Spleen (tissue), 11 donors: ENCODE measurements around the gene RCC1. TPM values are rescaled to one million over a fixed set of nuclear protein-coding genes. Genes with fewer than 3 reads are reported as not detected.

Experiments used
- DNase-seq: peaks from one replicate; pipeline ENCODE4 v3.0.0-alpha.2; 2020
- H3K27ac ChIP-seq, 8 donors: fragments of 200-600 bp; sonication (generic) in 7 of 8; 1 replicate in 4 of 8; 2 replicates in 4 of 8; pipeline versions ENCODE4 v1.5.0 to v1.8.0; 2016 to 2021; ENCODE audit warnings: inconsistent platforms in 4 of 8, mild to moderate bottlenecking in 4 of 8, moderate library complexity in 1 of 8
- H3K27me3 ChIP-seq, 7 donors: fragments of 200-600 bp; sonication (generic) in 6 of 7; replicated peaks in 1 of 7; 1 replicate in 4 of 7; 2 replicates in 3 of 7; pipeline versions ENCODE4 v1.5.0 to v1.8.0; 2016 to 2021; ENCODE audit warnings: inconsistent platforms in 3 of 7, mild to moderate bottlenecking in 1 of 7
- H3K36me3 ChIP-seq, 6 donors: fragments of 200-600 bp; sonication (generic) in 5 of 6; 1 replicate in 4 of 6; 2 replicates in 2 of 6; pipeline versions ENCODE4 v1.5.0 to v1.8.0; 2016 to 2021; ENCODE audit warnings: inconsistent platforms in 2 of 6
- H3K4me1 ChIP-seq, 6 donors: fragments of 200-600 bp; sonication (generic) in 5 of 6; 1 replicate in 3 of 6; 2 replicates in 3 of 6; pipeline versions ENCODE4 v1.5.0 to v1.8.0; 2016 to 2021; ENCODE audit warnings: inconsistent platforms in 3 of 6
- H3K4me3 ChIP-seq, 8 donors: fragments of 200-600 bp; sonication (generic) in 7 of 8; 1 replicate in 4 of 8; 2 replicates in 4 of 8; pipeline versions ENCODE4 v1.5.0 to v1.8.0; 2016 to 2021; ENCODE audit warnings: inconsistent platforms in 4 of 8, mild to moderate bottlenecking in 4 of 8, moderate library complexity in 2 of 8
- H3K9me3 ChIP-seq, 8 donors: fragments of 200-600 bp; sonication (generic) in 7 of 8; 1 replicate in 4 of 8; 2 replicates in 4 of 8; pipeline versions ENCODE4 v1.5.0 to v1.8.0; 2016 to 2021; ENCODE audit warnings: inconsistent platforms in 4 of 8
- CTCF ChIP-seq, 11 experiments: fragments of 200-600 bp in 7 of 11; fragments of 450-650 bp in 4 of 11; sonication (generic) in 4 of 11; IDR thresholded peaks in 8 of 11; conservative IDR thresholded peaks in 3 of 11; 1 replicate in 7 of 11; 2 replicates in 4 of 11; pipeline versions ENCODE4 v1.4.0 to v1.8.0; 2016 to 2021; ENCODE audit warnings: antibody characterized with exemption in 11 of 11, inconsistent platforms in 4 of 11, mild to moderate bottlenecking in 1 of 11
- POLR2A ChIP-seq, 3 donors: fragments of 450-650 bp; IDR thresholded peaks; one replicate each; pipeline ENCODE4 v1.5.1; 2017; ENCODE audit warnings: antibody characterized with exemption in 3 of 3, mild to moderate bottlenecking in 1 of 3
- POLR2AphosphoS5 ChIP-seq, 3 donors: sonication (generic); formaldehyde crosslinking; IDR thresholded peaks; one replicate each; pipeline ENCODE4 v1.5.1; 2017; ENCODE audit warnings: antibody characterized with exemption in 3 of 3
- WGBS, 5 donors: extraction: QIAGEN DNeasy Blood & Tissue Kit in 3 of 5; methylation state at CpG; one replicate each; pipeline versions ENCODE4 v1.1.5 to v1.1.7; 2013 to 2018; 5-methylcytosine and 5-hydroxymethylcytosine counted together
- intact Hi-C: fragments of 100-400 bp; cut with DNase I; formaldehyde crosslinking; loops from one replicate; pipeline ENCODE4 v1.15.0; 2023; ENCODE audit warnings: low total_unique reads
- polyA plus RNA-seq, 3 donors: library from polyadenylated mRNA; stranded (reverse); fragments of 200-250 nt; gene quantifications; one replicate each; pipeline ENCODE4 v1.2.1, GENCODE V29; 2013
- total RNA-seq, 7 donors: library from RNA; depleted of rRNA in 3 of 7; stranded (reverse); fragments of >200 nt in 3 of 7; fragmentation: NEBNext Ultra II Directional in 4 of 7; extraction: Animal tissue kit (Norgen Biotek cat#: 25700) in 4 of 7; gene quantifications; one replicate each; pipeline versions ENCODE4 v1.1.0 to v1.2.1, GENCODE V29; 2016 to 2021
- donor health status: healthy with polysubstance abuse.
- donor health status: DM: no; HTN: no; CAD: no; lungs with moderate emphysema.
- donor health status: DM: no; HTN: no; CAD: no.
- donor health status: Bipolar disorder and iron deficiency.
- donor health status: healthy.
- donor health status: DM: no; HTN: no; CAD: no.
- donor health status: DM: yes; HTN: yes; CAD: no.

RCC1 gene
- total and polyA plus RNA-seq, 10 donors: 15.1 to 29.0 (median 23.3) TPM

- intact Hi-C loops: no loop called here
- 89 to 97% (median 94%) methylated on average over 9 of the region's 9 CpGs for WGBS, 5 donors
- no peak overlapping the region for H3K27ac ChIP-seq
Measured at GRCh38 chr1:28526886-28527285, 21.0 kb downstream of the RCC1 start.

GRCh38 chr1:28530456-28530855 is 24.6 kb downstream of the RCC1 start:
- no peak for TF ChIP-seq CTCF (IDR thresholded peaks at IDR 0.05 in 8 of 11, conservative IDR thresholded peaks at IDR 0.05 in 3 of 11)
- no peak for TF ChIP-seq POLR2A (IDR thresholded peaks at IDR 0.05)
- no peak for TF ChIP-seq POLR2AphosphoS5 (IDR thresholded peaks at IDR 0.05)
- DNase-seq: no peak
- no peaks in the 10 kb centered on the region for H3K9me3 ChIP-seq
- H3K27me3 ChIP-seq: no peaks in the 10 kb centered on the region
- WGBS, 5 donors: 94 to 98% (median 97%) methylated on average over 20 to 31 of the region's 31 CpGs
- no peaks in the 10 kb centered on the region for H3K4me1 ChIP-seq
- H3K4me3 ChIP-seq: no peak overlapping the region
- intact Hi-C loops: no loop called here
- H3K27ac ChIP-seq: no peak overlapping the region
- peaks cover 0 to 54% (median 26%) of the 10 kb centered on the region in 6 donors for H3K36me3 ChIP-seq

More at GRCh38 chr1:28526886-28527285, 21.0 kb downstream of the RCC1 start:
- TF ChIP-seq CTCF (IDR thresholded peaks at IDR 0.05 in 8 of 11, conservative IDR thresholded peaks at IDR 0.05 in 3 of 11): no peak
- no peak for TF ChIP-seq POLR2A (IDR thresholded peaks at IDR 0.05)
- TF ChIP-seq POLR2AphosphoS5 (IDR thresholded peaks at IDR 0.05): no peak
- peaks cover 0 to 37% (median 11%) of the 10 kb centered on the region in 6 donors for H3K36me3 ChIP-seq
- no peaks in the 10 kb centered on the region for H3K4me1 ChIP-seq
- H3K9me3 ChIP-seq: no peaks in the 10 kb centered on the region
- no peak for DNase-seq
- H3K4me3 ChIP-seq: no peak overlapping the region
- H3K27me3 ChIP-seq: no peaks in the 10 kb centered on the region

GRCh38 chr1:28534671-28535070 is 28.8 kb downstream of the RCC1 start:
- H3K9me3 ChIP-seq: no peaks in the 10 kb centered on the region
- TF ChIP-seq POLR2A (IDR thresholded peaks at IDR 0.05) (no peak), CTCF (IDR thresholded peaks at IDR 0.05 in 8 of 11, conservative IDR thresholded peaks at IDR 0.05 in 3 of 11) (no peak), POLR2AphosphoS5 (IDR thresholded peaks at IDR 0.05) (no peak)
- no peaks in the 10 kb centered on the region for H3K27me3 ChIP-seq
- WGBS, 5 donors: 94 to 98% (median 97%) methylated on average over 6 of the region's 6 CpGs
- H3K4me1 ChIP-seq: no peaks in the 10 kb centered on the region
- H3K36me3 ChIP-seq: peaks cover 0 to 85% (median 53%) of the 10 kb centered on the region in 6 donors
- H3K27ac ChIP-seq: no peak overlapping the region
- DNase-seq: no peak
- H3K4me3 ChIP-seq: no peak overlapping the region
- intact Hi-C loops: no loop called here

GRCh38 chr1:28535180-28535579 is 29.3 kb downstream of the RCC1 start:
- Histone ChIP-seq H3K9me3 (no peaks in the 10 kb centered on the region), H3K27me3 (no peaks in the 10 kb centered on the region), H3K4me3 (no peak overlapping the region), H3K4me1 (no peaks in the 10 kb centered on the region), H3K27ac (no peak overlapping the region), H3K36me3 (peaks cover 0 to 80% (median 52%) of the 10 kb centered on the region in 6 donors)
- no peak for DNase-seq
- intact Hi-C loops: no loop called here
- WGBS, 5 donors: 63 to 100% (median 71%) methylated on average over 1 to 6 of the region's 6 CpGs
- TF ChIP-seq CTCF (IDR thresholded peaks at IDR 0.05 in 8 of 11, conservative IDR thresholded peaks at IDR 0.05 in 3 of 11): no peak
- no peak for TF ChIP-seq POLR2AphosphoS5 (IDR thresholded peaks at IDR 0.05)
